ENCODE results near the gene MAN2C1. TPM values are rescaled to one million over a fixed set of nuclear protein-coding genes. Genes with fewer than 3 reads are reported as not detected.

Gene MAN2C1
- total and polyA plus RNA-seq, 7 donors = 18.0 to 221 (median 130) TPM

- intact Hi-C loops (cut with DNase I) = loop anchor here (10.0 kb wide), 1 partner anchor 215 kb away; the partner anchor contains the start of gene PTPN9
- no peak for TF ChIP-seq POLR2A (IDR thresholded peaks at IDR 0.05)
- TF ChIP-seq POLR2AphosphoS5 (IDR thresholded peaks at IDR 0.05) = no peak
- TF ChIP-seq EP300 (IDR thresholded peaks at IDR 0.05) = no peak
- TF ChIP-seq CTCF (IDR thresholded peaks at IDR 0.05) = no peak
- WGBS, 2 donors = 80 to 89% methylated on average over 15 of the region's 15 CpGs
Observed at GRCh38 chr15:75359537-75360250, 8.7 kb downstream of the MAN2C1 start.

GRCh38 chr15:75358771-75359536, 9.5 kb downstream of the MAN2C1 start:
- Histone ChIP-seq H3K4me3 (no peak overlapping the region), H3K9me3 (no peaks in the 10 kb centered on the region), H3K4me1 (no peaks in the 10 kb centered on the region), H3K36me3 (peaks cover 25 to 86% (median 43%) of the 10 kb centered on the region in 4 donors), H3K27me3 (no peaks in the 10 kb centered on the region), H3K27ac (no peak overlapping the region)
- no peak for DNase-seq
- intact Hi-C loops (cut with DNase I) = no loop called here
- TF ChIP-seq EP300 (IDR thresholded peaks at IDR 0.05) = no peak
- TF ChIP-seq POLR2A (IDR thresholded peaks at IDR 0.05) = no peak
- no peak for TF ChIP-seq POLR2AphosphoS5 (IDR thresholded peaks at IDR 0.05)
- no peak for TF ChIP-seq CTCF (IDR thresholded peaks at IDR 0.05)
- WGBS, 2 donors = 94 to 96% methylated on average over 10 of the region's 10 CpGs

More at GRCh38 chr15:75359537-75360250, 8.7 kb downstream of the MAN2C1 start:
- Histone ChIP-seq H3K36me3 (peaks cover 25 to 93% (median 51%) of the 10 kb centered on the region in 4 donors), H3K4me1 (no peaks in the 10 kb centered on the region), H3K9me3 (no peaks in the 10 kb centered on the region), H3K27me3 (no peaks in the 10 kb centered on the region), H3K4me3 (no peak overlapping the region), H3K27ac (no peak overlapping the region)
- DNase-seq = no peak

- Histone ChIP-seq H3K4me1 (no peaks in the 10 kb centered on the region), H3K27ac (no peak overlapping the region), H3K27me3 (no peaks in the 10 kb centered on the region), H3K4me3 (no peak overlapping the region), H3K9me3 (no peaks in the 10 kb centered on the region), H3K36me3 (peaks cover 25 to 78% (median 40%) of the 10 kb centered on the region in 4 donors)
- WGBS, 2 donors = 91 to 96% methylated on average over 17 of the region's 17 CpGs
- TF ChIP-seq EP300 (IDR thresholded peaks at IDR 0.05) = no peak
- TF ChIP-seq POLR2AphosphoS5 (IDR thresholded peaks at IDR 0.05) = no peak
- no peak for TF ChIP-seq POLR2A (IDR thresholded peaks at IDR 0.05)
- TF ChIP-seq CTCF (IDR thresholded peaks at IDR 0.05) = no peak
- intact Hi-C loops (cut with DNase I) = no loop called here
- DNase-seq = no peak
Observed at GRCh38 chr15:75357976-75358673, 10.3 kb downstream of the MAN2C1 start.

- Histone ChIP-seq H3K36me3 (peaks cover 22 to 62% (median 37%) of the 10 kb centered on the region in 4 donors), H3K4me3 (no peak overlapping the region), H3K27ac (no peak overlapping the region), H3K27me3 (no peaks in the 10 kb centered on the region), H3K9me3 (no peaks in the 10 kb centered on the region), H3K4me1 (no peaks in the 10 kb centered on the region)
- no peak for DNase-seq
- WGBS, 2 donors = 97% methylated on average over 20 of the region's 20 CpGs
- intact Hi-C loops (cut with DNase I) = no loop called here
- TF ChIP-seq POLR2A (IDR thresholded peaks at IDR 0.05) (no peak), EP300 (IDR thresholded peaks at IDR 0.05) (no peak), CTCF (IDR thresholded peaks at IDR 0.05) (no peak), POLR2AphosphoS5 (IDR thresholded peaks at IDR 0.05) (no peak)
Observed at GRCh38 chr15:75356517-75356916, 11.9 kb downstream of the MAN2C1 start.
